ENCODE data around the gene SMIM35.

The SMIM35 gene

GRCh38 chr11:118042796-118043195 is 44.0 kb downstream of the SMIM35 start:
- Histone ChIP-seq H3K4me3 (ENCODE audit: low read depth, low read length) (no peak overlapping the region), H3K9me3 (ENCODE audit: severe bottlenecking) (no peaks in the 10 kb centered on the region), H3K36me3 (no peaks in the 10 kb centered on the region), H3K27ac (no peak overlapping the region), H3K27me3 (ENCODE audit: insufficient read depth, low read depth, severe bottlenecking) (no peaks in the 10 kb centered on the region)
- no peak for TF ChIP-seq CTCF (IDR thresholded peaks at IDR 0.05; ENCODE audit: low read depth, low read length)
- no peak for DNase-seq

- Histone ChIP-seq H3K27ac (no peak overlapping the region), H3K4me3 (ENCODE audit: low read depth, low read length) (no peak overlapping the region), H3K27me3 (ENCODE audit: insufficient read depth, low read depth, severe bottlenecking) (no peaks in the 10 kb centered on the region), H3K36me3 (no peaks in the 10 kb centered on the region), H3K9me3 (ENCODE audit: severe bottlenecking) (no peaks in the 10 kb centered on the region)
- no peak for DNase-seq
- no peak for TF ChIP-seq CTCF (IDR thresholded peaks at IDR 0.05; ENCODE audit: low read depth, low read length)
Measured at GRCh38 chr11:118042141-118042540, 44.6 kb downstream of the SMIM35 start.

GRCh38 chr11:118033443-118033842 is 53.3 kb downstream of the SMIM35 start:
- Histone ChIP-seq H3K9me3 (ENCODE audit: severe bottlenecking) (no peaks in the 10 kb centered on the region), H3K27me3 (ENCODE audit: insufficient read depth, low read depth, severe bottlenecking) (no peaks in the 10 kb centered on the region), H3K36me3 (no peaks in the 10 kb centered on the region), H3K27ac (no peak overlapping the region), H3K4me3 (ENCODE audit: low read depth, low read length) (no peak overlapping the region)
- TF ChIP-seq CTCF (IDR thresholded peaks at IDR 0.05; ENCODE audit: low read depth, low read length): no peak
- DNase-seq: no peak

- Histone ChIP-seq H3K27me3 (ENCODE audit: insufficient read depth, low read depth, severe bottlenecking) (no peaks in the 10 kb centered on the region), H3K27ac (no peak overlapping the region), H3K4me3 (ENCODE audit: low read depth, low read length) (no peak overlapping the region), H3K9me3 (ENCODE audit: severe bottlenecking) (no peaks in the 10 kb centered on the region), H3K36me3 (no peaks in the 10 kb centered on the region)
- TF ChIP-seq CTCF (IDR thresholded peaks at IDR 0.05; ENCODE audit: low read depth, low read length): no peak
- DNase-seq: no peak
Measured at GRCh38 chr11:118028626-118029025, 58.1 kb downstream of the SMIM35 start.

- TF ChIP-seq CTCF (IDR thresholded peaks at IDR 0.05; ENCODE audit: low read depth, low read length): 0 out of 2 replicates have a peak, but pooled peaks have one; percentile 4
- Histone ChIP-seq H3K4me3 (ENCODE audit: low read depth, low read length) (no peak overlapping the region), H3K9me3 (ENCODE audit: severe bottlenecking) (no peaks in the 10 kb centered on the region), H3K36me3 (no peaks in the 10 kb centered on the region), H3K27me3 (ENCODE audit: insufficient read depth, low read depth, severe bottlenecking) (no peaks in the 10 kb centered on the region), H3K27ac (no peak overlapping the region)
- no peak for DNase-seq
Measured at GRCh38 chr11:118027694-118028093, 59.1 kb downstream of the SMIM35 start.

GRCh38 chr11:118021146-118021545 is 65.6 kb downstream of the SMIM35 start:
- no peak for TF ChIP-seq CTCF (IDR thresholded peaks at IDR 0.05; ENCODE audit: low read depth, low read length)
- Histone ChIP-seq H3K27ac (no peak overlapping the region), H3K27me3 (ENCODE audit: insufficient read depth, low read depth, severe bottlenecking) (no peaks in the 10 kb centered on the region), H3K36me3 (no peaks in the 10 kb centered on the region), H3K9me3 (ENCODE audit: severe bottlenecking) (peaks cover 6% of the 10 kb centered on the region), H3K4me3 (ENCODE audit: low read depth, low read length) (no peak overlapping the region)
- DNase-seq: no peak

Measured in WERI-Rb-1 (cell line).